HCT116 (cell line): Measurements from ENCODE around the gene KIRREL3. TPM values are rescaled to one million over a fixed set of nuclear protein-coding genes. Genes with fewer than 3 reads are reported as not detected.

Source experiments
- ATAC-seq: fragments of 200-7000 bp; cut with Tn5 transposase; 2 replicates; pipeline ENCODE4 v1.9.1; 2020; ENCODE audit warnings: mild to moderate bottlenecking, moderate library complexity
- BruUV-seq: library from RNA; stranded (reverse); fragments of 400-500 nt; replicated peaks from 2 replicates; lab custom pipeline; 2021; lab: Mats Ljungman, UMichigan
- CTCF ChIA-PET: fragments of 300-600 bp; sonication (Branson Sonifier 250); formaldehyde crosslinking; loops from one replicate; lab custom pipeline; 2021; ENCODE audit warnings: antibody characterized with exemption; lab: Charles Lee
- POLR2A ChIA-PET: fragments of 300-600, 350-600 bp; sonication (Branson Sonifier 250); formaldehyde crosslinking; loops from one replicate; lab custom pipeline; 2021; ENCODE audit warnings: antibody characterized with exemption; lab: Charles Lee
- RAD21 ChIA-PET, 2 experiments: fragments of 300-600 bp; sonication (Branson Sonifier 250); formaldehyde crosslinking; loops; one replicate each; lab custom pipeline; 2023; ENCODE audit warnings: low total read pairs in 2 of 2; ENCODE audit not compliant: uncharacterized antibody in 2 of 2, unreplicated experiment in 2 of 2, low non-redundant PET in 1 of 2; lab: Charles Lee
- DNase-seq: peaks from one replicate; pipeline ENCODE4 v3.0.0-alpha.2; 2010; ENCODE audit warnings: low read depth, low spot score
- H2AFZ ChIP-seq: fragments of 200-600 bp; shearing (Covaris generic), sonication (generic); 2 replicates; pipeline ENCODE4 v1.6.1; 2017; ENCODE audit warnings: low read depth, mixed run types, mixed read lengths, antibody characterized with exemption, low read length; ENCODE audit not compliant: poor library complexity, severe bottlenecking
- H3K27ac ChIP-seq: 2 replicates; pipeline ENCODE4 v1.5.1; 2012; ENCODE audit warnings: low read depth, low read length
- H3K27me3 ChIP-seq: fragments of 200-600 bp; sonication (generic); 2 replicates; pipeline ENCODE4 v1.6.1; 2016; ENCODE audit warnings: mixed run types, low read length, mixed read lengths; ENCODE audit not compliant: insufficient read depth
- H3K36me3 ChIP-seq, 2 experiments: fragments of 200-500 bp in 1 of 2; fragments of 200-600 bp in 1 of 2; sonication (Bioruptor generic) in 1 of 2; sonication (generic) in 1 of 2; 2 replicates each; pipeline versions ENCODE4 v1.5.1 to v1.6.1; 2014 to 2016; ENCODE audit warnings: low read length in 2 of 2, inconsistent platforms in 1 of 2, mixed read lengths in 1 of 2, mixed run types in 1 of 2; ENCODE audit not compliant: insufficient read depth in 2 of 2, control insufficient read depth in 1 of 2
- H3K4me1 ChIP-seq, 2 experiments: fragments of 200-600 bp in 1 of 2; sonication (generic) in 1 of 2; 2 replicates each; pipeline versions ENCODE4 v1.5.1 to v1.6.1; 2012 to 2017; ENCODE audit warnings: low read length in 2 of 2, inconsistent platforms in 1 of 2, mild to moderate bottlenecking in 1 of 2, mixed read lengths in 1 of 2, mixed run types in 1 of 2, moderate library complexity in 1 of 2; ENCODE audit not compliant: insufficient read depth in 2 of 2, control insufficient read depth in 1 of 2
- H3K4me2 ChIP-seq: fragments of 200-600 bp; sonication (generic); 2 replicates; pipeline ENCODE4 v1.6.1; 2017; ENCODE audit warnings: mixed run types, low read length, mixed read lengths
- H3K4me3 ChIP-seq, 2 experiments: fragments of 200-600 bp in 1 of 2; sonication (generic) in 1 of 2; replicated peaks in 1 of 2; 2 replicates each; pipeline ENCODE4 v1.5.1; 2011 to 2016; ENCODE audit warnings: low read length in 2 of 2, control low read depth in 1 of 2, low read depth in 1 of 2, mild to moderate bottlenecking in 1 of 2, mixed read lengths in 1 of 2, mixed run types in 1 of 2
- H3K79me2 ChIP-seq: fragments of 200-600 bp; sonication (generic); 2 replicates; pipeline ENCODE4 v1.6.1; 2017; ENCODE audit warnings: mild to moderate bottlenecking, mixed run types, low read length, moderate library complexity, mixed read lengths; ENCODE audit not compliant: insufficient read depth
- H3K9ac ChIP-seq: fragments of 200-600 bp; sonication (generic); 2 replicates; pipeline ENCODE4 v1.6.1; 2016; ENCODE audit warnings: low read length, mixed read lengths
- H3K9me2 ChIP-seq: fragments of 200-600 bp; sonication (generic), shearing (Covaris generic); 2 replicates; pipeline ENCODE4 v1.6.1; 2017; ENCODE audit warnings: mixed run types, mild to moderate bottlenecking, moderate library complexity; ENCODE audit not compliant: insufficient read depth
- H3K9me3 ChIP-seq, 2 experiments: fragments of 200-500 bp in 1 of 2; fragments of 200-600 bp in 1 of 2; sonication (Bioruptor generic) in 1 of 2; sonication (generic) in 1 of 2; 2 replicates each; pipeline ENCODE4 v1.6.1; 2014 to 2017; ENCODE audit warnings: low read length in 2 of 2, mixed read lengths in 2 of 2, inconsistent platforms in 1 of 2, low read depth in 1 of 2, mild to moderate bottlenecking in 1 of 2, mixed run types in 1 of 2, moderate library complexity in 1 of 2; ENCODE audit not compliant: control insufficient read depth in 1 of 2, insufficient read depth in 1 of 2
- H4K20me1 ChIP-seq: fragments of 200-600 bp; sonication (generic), shearing (Covaris generic); 2 replicates; pipeline ENCODE4 v1.6.1; 2017; ENCODE audit warnings: mixed run types, mild to moderate bottlenecking, moderate library complexity; ENCODE audit not compliant: insufficient read depth
- CTCF ChIP-seq, 3 experiments: fragments of 200-600 bp in 1 of 3; sonication (generic) in 1 of 3; IDR thresholded peaks in 2 of 3; conservative IDR thresholded peaks in 1 of 3; 2 replicates each; pipeline ENCODE4 v1.5.1; 2012 to 2017; ENCODE audit warnings: low read depth in 2 of 3, low read length in 2 of 3, antibody characterized with exemption in 1 of 3, borderline replicate concordance in 1 of 3, control low read depth in 1 of 3, mild to moderate bottlenecking in 1 of 3, mixed read lengths in 1 of 3, mixed run types in 1 of 3, moderate library complexity in 1 of 3; ENCODE audit not compliant: insufficient read depth in 1 of 3
- EGR1 ChIP-seq: IDR thresholded peaks from 2 replicates; pipeline ENCODE4 v1.6.1; 2012; ENCODE audit warnings: low read depth
- ELF1 ChIP-seq: IDR thresholded peaks from 2 replicates; pipeline ENCODE4 v1.6.1; 2012; ENCODE audit warnings: low read depth, borderline replicate concordance
- EZH2 ChIP-seq: fragments of 200-600 bp; sonication (generic); IDR thresholded peaks from 2 replicates; pipeline ENCODE4 v1.6.1; 2017; ENCODE audit warnings: antibody characterized with exemption, mixed run types
- EZH2phosphoT487 ChIP-seq: fragments of 200-600 bp; IDR thresholded peaks from 2 replicates; pipeline ENCODE4 v1.6.1; 2018; ENCODE audit warnings: antibody characterized with exemption, borderline replicate concordance
- JUND ChIP-seq: IDR thresholded peaks from 2 replicates; pipeline ENCODE4 v1.6.1; 2012
- POLR2A ChIP-seq: IDR thresholded peaks from 2 replicates; pipeline ENCODE4 v1.7.0; 2011; ENCODE audit warnings: borderline replicate concordance; ENCODE audit not compliant: insufficient read depth, insufficient read length; ENCODE audit errors: extremely low read depth
- POLR2AphosphoS5 ChIP-seq: IDR thresholded peaks from 2 replicates; pipeline ENCODE4 v1.6.1; 2011; ENCODE audit warnings: mild to moderate bottlenecking, low read depth, low read length, moderate library complexity
- SIN3A ChIP-seq: IDR thresholded peaks from 2 replicates; pipeline ENCODE4 v1.6.1; 2012; ENCODE audit warnings: low read depth
- YY1 ChIP-seq: IDR thresholded peaks from 2 replicates; pipeline ENCODE4 v1.6.1; 2011; ENCODE audit warnings: low read length, low read depth, moderate library complexity, mild to moderate bottlenecking; ENCODE audit not compliant: insufficient replicate concordance; ENCODE audit errors: extremely low read depth
- intact Hi-C: fragments of 100-400 bp; cut with micrococcal nuclease; formaldehyde crosslinking; loops from 2 replicates; pipeline ENCODE4 v1.10.0; 2022
- total RNA-seq: library from RNA; stranded (reverse); gene quantifications from one replicate; pipeline ENCODE4 v1.2.1, GENCODE V29; 2021; ENCODE audit not compliant: unreplicated experiment
- TF ChIP-seq, protein P1 (sequence below): IDR thresholded peaks from 2 replicates; pipeline ENCODE4 v1.6.1; 2012
- TF ChIP-seq, protein P2 (sequence below): IDR thresholded peaks from 2 replicates; pipeline ENCODE4 v1.6.1; 2012; ENCODE audit warnings: low read depth
- TF ChIP-seq, protein P3 (sequence below): IDR thresholded peaks from 2 replicates; pipeline ENCODE4 v1.6.1; 2011; ENCODE audit warnings: mild to moderate bottlenecking, low read length, moderate library complexity; ENCODE audit not compliant: insufficient replicate concordance; ENCODE audit errors: extremely low read depth

Gene KIRREL3
- total RNA-seq, 1 experiment from 2014 or later, result not detected

DNA sequence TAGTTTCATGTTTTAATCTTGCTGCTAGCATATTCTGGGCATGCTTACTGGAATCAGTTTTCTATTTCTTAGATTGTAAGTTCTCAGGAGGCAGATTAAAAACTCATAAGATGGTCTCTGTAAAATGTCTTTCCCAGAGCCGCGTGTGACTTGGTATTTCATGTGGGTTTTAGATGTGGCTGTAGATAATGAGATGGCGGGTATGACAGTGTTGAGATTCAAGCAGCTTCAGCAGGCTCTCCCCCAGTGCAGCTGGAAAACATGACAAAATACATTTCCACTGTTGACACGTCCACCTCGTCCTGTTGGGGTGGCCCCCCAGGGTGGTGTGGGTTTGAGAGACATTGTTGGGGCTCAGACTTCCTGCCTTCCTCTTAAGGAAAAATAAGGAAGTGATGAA lies 106.8 kb downstream of the KIRREL3 start:
- H3K27me3 ChIP-seq, result no peaks in the 10 kb centered on the region; the same call in 1 of the 2 replicates
- ChIA-PET RAD21 (no interaction called here), POLR2A (no interaction called here), CTCF (no interaction called here)
- no peaks in the 10 kb centered on the region for H3K9me2 ChIP-seq
- H3K9me3 ChIP-seq, result no peaks in the 10 kb centered on the region
- H3K9ac ChIP-seq, result no peak overlapping the region
- no peak overlapping the region for H3K4me2 ChIP-seq
- TF ChIP-seq YY1, result no peak
- no peak for TF ChIP-seq ELF1
- TF ChIP-seq, protein P1, sequence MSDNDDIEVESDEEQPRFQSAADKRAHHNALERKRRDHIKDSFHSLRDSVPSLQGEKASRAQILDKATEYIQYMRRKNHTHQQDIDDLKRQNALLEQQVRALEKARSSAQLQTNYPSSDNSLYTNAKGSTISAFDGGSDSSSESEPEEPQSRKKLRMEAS, result no peak
- TF ChIP-seq EZH2, result no peak
- TF ChIP-seq, protein P2, sequence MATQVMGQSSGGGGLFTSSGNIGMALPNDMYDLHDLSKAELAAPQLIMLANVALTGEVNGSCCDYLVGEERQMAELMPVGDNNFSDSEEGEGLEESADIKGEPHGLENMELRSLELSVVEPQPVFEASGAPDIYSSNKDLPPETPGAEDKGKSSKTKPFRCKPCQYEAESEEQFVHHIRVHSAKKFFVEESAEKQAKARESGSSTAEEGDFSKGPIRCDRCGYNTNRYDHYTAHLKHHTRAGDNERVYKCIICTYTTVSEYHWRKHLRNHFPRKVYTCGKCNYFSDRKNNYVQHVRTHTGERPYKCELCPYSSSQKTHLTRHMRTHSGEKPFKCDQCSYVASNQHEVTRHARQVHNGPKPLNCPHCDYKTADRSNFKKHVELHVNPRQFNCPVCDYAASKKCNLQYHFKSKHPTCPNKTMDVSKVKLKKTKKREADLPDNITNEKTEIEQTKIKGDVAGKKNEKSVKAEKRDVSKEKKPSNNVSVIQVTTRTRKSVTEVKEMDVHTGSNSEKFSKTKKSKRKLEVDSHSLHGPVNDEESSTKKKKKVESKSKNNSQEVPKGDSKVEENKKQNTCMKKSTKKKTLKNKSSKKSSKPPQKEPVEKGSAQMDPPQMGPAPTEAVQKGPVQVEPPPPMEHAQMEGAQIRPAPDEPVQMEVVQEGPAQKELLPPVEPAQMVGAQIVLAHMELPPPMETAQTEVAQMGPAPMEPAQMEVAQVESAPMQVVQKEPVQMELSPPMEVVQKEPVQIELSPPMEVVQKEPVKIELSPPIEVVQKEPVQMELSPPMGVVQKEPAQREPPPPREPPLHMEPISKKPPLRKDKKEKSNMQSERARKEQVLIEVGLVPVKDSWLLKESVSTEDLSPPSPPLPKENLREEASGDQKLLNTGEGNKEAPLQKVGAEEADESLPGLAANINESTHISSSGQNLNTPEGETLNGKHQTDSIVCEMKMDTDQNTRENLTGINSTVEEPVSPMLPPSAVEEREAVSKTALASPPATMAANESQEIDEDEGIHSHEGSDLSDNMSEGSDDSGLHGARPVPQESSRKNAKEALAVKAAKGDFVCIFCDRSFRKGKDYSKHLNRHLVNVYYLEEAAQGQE, result no peak
- TF ChIP-seq, protein P3, sequence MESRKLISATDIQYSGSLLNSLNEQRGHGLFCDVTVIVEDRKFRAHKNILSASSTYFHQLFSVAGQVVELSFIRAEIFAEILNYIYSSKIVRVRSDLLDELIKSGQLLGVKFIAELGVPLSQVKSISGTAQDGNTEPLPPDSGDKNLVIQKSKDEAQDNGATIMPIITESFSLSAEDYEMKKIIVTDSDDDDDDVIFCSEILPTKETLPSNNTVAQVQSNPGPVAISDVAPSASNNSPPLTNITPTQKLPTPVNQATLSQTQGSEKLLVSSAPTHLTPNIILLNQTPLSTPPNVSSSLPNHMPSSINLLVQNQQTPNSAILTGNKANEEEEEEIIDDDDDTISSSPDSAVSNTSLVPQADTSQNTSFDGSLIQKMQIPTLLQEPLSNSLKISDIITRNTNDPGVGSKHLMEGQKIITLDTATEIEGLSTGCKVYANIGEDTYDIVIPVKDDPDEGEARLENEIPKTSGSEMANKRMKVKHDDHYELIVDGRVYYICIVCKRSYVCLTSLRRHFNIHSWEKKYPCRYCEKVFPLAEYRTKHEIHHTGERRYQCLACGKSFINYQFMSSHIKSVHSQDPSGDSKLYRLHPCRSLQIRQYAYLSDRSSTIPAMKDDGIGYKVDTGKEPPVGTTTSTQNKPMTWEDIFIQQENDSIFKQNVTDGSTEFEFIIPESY, result no peak
- no peak for TF ChIP-seq POLR2A
- TF ChIP-seq JUND, result no peak
- TF ChIP-seq EGR1, result no peak
- TF ChIP-seq CTCF (IDR thresholded peaks at IDR 0.05 in 2 of 3, conservative IDR thresholded peaks at IDR 0.05 in 1 of 3; ENCODE audit: borderline replicate concordance in 1 of 3, insufficient read depth in 1 of 3, low read depth in 2 of 3, low read length in 2 of 3), result no peak
- no peak for TF ChIP-seq POLR2AphosphoS5
- no peak for TF ChIP-seq EZH2phosphoT487
- no peak for TF ChIP-seq SIN3A
- no peaks in the 10 kb centered on the region for H4K20me1 ChIP-seq
- no peaks in the 10 kb centered on the region for H3K4me1 ChIP-seq
- DNase-seq, result no peak
- no peak overlapping the region for H3K27ac ChIP-seq
- H3K36me3 ChIP-seq, result no peaks in the 10 kb centered on the region
- BruUV-seq, result no TSS peak
- no peak overlapping the region for H3K4me3 ChIP-seq
- no peak overlapping the region for H2AFZ ChIP-seq
- intact Hi-C loops, result no loop called here
- no peak for ATAC-seq
- no peaks in the 10 kb centered on the region for H3K79me2 ChIP-seq
